NT2/D1 (cell line): ENCODE data around the gene LRIF1.

Experiments
- DNase-seq: peaks from one replicate; pipeline ENCODE4 v3.0.0-alpha.2; 2011; ENCODE audit warnings: low read depth, low spot score
- H3K27me3 ChIP-seq: 2 replicates; pipeline ENCODE4 v1.6.0; 2011; ENCODE audit warnings: mild to moderate bottlenecking; ENCODE audit not compliant: insufficient read length, insufficient read depth
- H3K36me3 ChIP-seq: 2 replicates; pipeline ENCODE4 v1.6.1; 2011; ENCODE audit warnings: mild to moderate bottlenecking, low read length, mixed read lengths; ENCODE audit not compliant: insufficient read depth, insufficient read length
- H3K4me1 ChIP-seq: 2 replicates; pipeline ENCODE4 v1.5.1; 2011; ENCODE audit not compliant: insufficient read depth, insufficient read length
- H3K4me3 ChIP-seq: 2 replicates; pipeline ENCODE4 v1.5.1; 2011; ENCODE audit warnings: low read depth; ENCODE audit not compliant: insufficient read length
- H3K9ac ChIP-seq: 2 replicates; pipeline ENCODE4 v1.6.0; 2011; ENCODE audit warnings: low read depth; ENCODE audit not compliant: insufficient read length
- H3K9me3 ChIP-seq: 2 replicates; pipeline ENCODE4 v1.5.1; 2011; ENCODE audit warnings: mild to moderate bottlenecking, low read length; ENCODE audit not compliant: insufficient read depth
- SUZ12 ChIP-seq: IDR thresholded peaks from 2 replicates; pipeline ENCODE4 v1.6.1; 2011; ENCODE audit not compliant: insufficient read length, insufficient read depth; ENCODE audit errors: extremely low read depth
- YY1 ChIP-seq: IDR thresholded peaks from 2 replicates; pipeline ENCODE4 v1.6.1; 2011; ENCODE audit not compliant: insufficient read length, insufficient read depth
- ZNF274 ChIP-seq: IDR thresholded peaks from 2 replicates; pipeline ENCODE4 v1.6.1; 2011; ENCODE audit warnings: mild to moderate bottlenecking, low read depth, low read length

LRIF1 gene

DNA sequence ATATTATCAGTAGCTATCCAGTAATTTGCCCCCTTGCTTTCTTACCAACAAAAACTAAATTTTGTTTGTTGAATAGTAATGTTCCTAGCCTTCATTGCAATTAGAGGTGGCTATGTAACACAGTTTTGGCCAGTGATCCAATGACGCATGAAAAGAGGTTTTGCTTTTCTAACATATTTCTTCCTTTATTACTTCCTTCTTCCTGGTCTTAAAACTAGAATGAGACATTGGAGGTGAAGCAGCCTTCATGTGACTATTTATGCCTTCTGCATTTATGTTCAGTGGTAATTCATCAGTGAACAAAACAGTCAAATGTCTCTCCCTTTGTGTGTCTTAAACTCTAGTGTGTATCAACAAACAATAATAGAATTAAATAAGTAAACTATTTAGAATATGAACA lies 35.5 kb downstream of the LRIF1 start:
- Histone ChIP-seq H3K4me1 (no peaks in the 10 kb centered on the region), H3K4me3 (no peak overlapping the region), H3K27me3 (no peaks in the 10 kb centered on the region), H3K9me3 (peaks cover 20% of the 10 kb centered on the region), H3K36me3 (no peaks in the 10 kb centered on the region), H3K9ac (no peak overlapping the region)
- DNase-seq: no peak
- no peak for TF ChIP-seq YY1
- no peak for TF ChIP-seq SUZ12
- TF ChIP-seq ZNF274: no peak

DNA sequence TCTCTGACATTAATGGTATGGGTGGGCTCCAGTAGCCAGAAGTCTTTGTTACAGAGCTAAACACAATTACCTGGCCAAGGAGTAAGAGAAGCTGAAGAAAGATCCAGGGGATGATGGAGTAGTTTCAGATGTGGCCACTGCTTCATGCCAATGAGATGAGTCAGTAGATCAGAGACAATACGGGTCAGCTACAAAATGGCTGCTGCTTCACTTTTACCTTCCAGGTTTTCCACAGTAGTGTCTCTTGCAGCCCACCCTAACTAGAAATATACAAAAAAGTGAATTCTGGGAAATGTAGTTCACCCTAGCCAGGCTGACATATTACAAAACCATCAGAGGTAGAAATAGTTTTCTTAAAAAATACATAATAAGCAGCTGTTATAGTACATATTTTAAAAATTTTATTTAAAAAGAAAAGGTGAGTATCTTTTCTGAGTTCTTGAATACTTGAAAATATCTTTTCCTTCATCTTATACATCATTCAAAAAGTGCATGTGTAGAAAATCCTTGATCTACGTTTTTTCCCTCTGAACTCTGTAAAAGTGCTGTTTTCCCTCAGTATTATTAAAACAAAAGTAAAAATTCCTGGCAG lies 36.1 kb downstream of the LRIF1 start:
- H3K27me3 ChIP-seq: no peaks in the 10 kb centered on the region
- no peaks in the 10 kb centered on the region for H3K4me1 ChIP-seq
- peak; percentile 57 for DNase-seq
- peaks cover 20% of the 10 kb centered on the region for H3K9me3 ChIP-seq
- H3K36me3 ChIP-seq: no peaks in the 10 kb centered on the region
- no peak for TF ChIP-seq ZNF274
- TF ChIP-seq YY1: peak; percentile 73
- H3K9ac ChIP-seq: no peak overlapping the region
- H3K4me3 ChIP-seq: no peak overlapping the region

DNA sequence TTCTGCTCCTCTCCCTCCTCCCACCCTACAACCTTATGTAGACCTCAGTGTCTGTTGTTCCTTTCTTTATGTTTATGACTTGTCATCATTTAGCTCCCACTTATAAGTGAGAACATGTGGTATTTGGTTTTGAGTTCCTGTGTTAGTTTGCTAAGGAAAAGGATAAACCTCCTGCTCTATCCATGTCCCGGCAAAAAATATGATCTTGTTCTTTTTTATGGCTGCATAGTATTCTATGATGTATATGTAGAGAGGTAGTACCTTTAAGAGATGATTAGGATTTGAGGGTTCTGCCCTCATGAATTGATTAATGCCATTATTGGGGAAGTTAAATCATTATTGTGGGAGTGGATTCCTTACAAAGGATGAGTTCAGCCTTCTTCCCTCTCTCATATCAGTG lies 41.8 kb downstream of the LRIF1 start:
- no peak for DNase-seq
- H3K36me3 ChIP-seq: no peaks in the 10 kb centered on the region
- peaks cover 1% of the 10 kb centered on the region for H3K4me1 ChIP-seq
- no peak for TF ChIP-seq ZNF274
- no peak for TF ChIP-seq YY1
- no peak for TF ChIP-seq SUZ12
- no peaks in the 10 kb centered on the region for H3K27me3 ChIP-seq
- H3K9me3 ChIP-seq: peaks cover 20% of the 10 kb centered on the region
- H3K4me3 ChIP-seq: no peak overlapping the region
- H3K9ac ChIP-seq: no peak overlapping the region

DNA sequence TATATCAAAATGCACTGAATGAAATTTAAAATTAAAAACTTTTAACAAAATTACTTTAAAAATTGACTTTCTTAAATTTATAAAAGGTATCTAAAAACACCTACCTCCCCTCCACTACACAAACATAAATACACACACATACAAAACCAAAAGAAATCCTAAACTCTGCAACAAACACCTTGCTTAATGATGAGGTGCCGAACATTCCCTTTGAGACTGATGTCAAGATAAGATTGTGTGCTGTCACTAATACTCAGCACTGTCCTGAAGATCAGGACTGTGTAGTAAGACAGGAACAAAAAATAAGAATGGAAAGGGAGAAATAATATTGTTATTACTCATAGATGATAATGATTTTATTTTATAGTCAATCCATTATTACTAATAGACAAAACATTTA lies 45.7 kb downstream of the LRIF1 start:
- H3K4me1 ChIP-seq: peaks cover 2% of the 10 kb centered on the region
- no peak overlapping the region for H3K4me3 ChIP-seq
- H3K9me3 ChIP-seq: no peaks in the 10 kb centered on the region
- no peak overlapping the region for H3K9ac ChIP-seq
- no peaks in the 10 kb centered on the region for H3K36me3 ChIP-seq
- no peak for DNase-seq
- no peaks in the 10 kb centered on the region for H3K27me3 ChIP-seq
- TF ChIP-seq SUZ12 (no peak), ZNF274 (no peak), YY1 (no peak)

DNA sequence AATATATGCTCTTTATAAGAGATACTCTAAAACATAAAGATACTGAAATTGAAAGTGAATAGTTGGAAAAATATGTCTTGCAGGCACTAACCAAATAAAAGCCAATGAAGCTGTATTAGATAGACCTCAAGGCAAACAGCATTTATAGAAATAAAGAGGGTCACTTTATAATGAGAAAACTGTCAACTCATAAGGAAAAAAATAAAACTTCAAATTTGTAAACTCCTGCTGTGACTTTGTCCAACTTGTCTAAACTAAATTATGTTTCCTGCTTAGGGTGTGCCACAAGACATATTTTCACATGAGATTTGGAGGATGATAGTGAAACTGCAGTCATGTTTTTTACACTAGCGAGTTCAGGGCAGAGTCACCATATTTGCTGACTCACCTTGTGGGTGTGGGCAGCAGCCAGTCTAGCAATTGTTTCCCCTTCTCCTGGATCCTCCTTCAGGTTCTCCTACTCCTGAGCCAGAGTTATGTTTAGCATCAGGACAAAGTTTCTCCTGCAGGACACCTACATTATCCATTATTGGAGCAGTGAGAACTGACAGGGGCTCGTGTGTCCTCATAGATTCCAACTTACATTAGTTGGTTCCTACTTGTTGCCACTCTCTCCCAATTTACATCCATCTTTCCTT lies 46.9 kb downstream of the LRIF1 start:
- DNase-seq: no peak
- H3K4me3 ChIP-seq: no peak overlapping the region
- no peak for TF ChIP-seq SUZ12
- no peak for TF ChIP-seq YY1
- no peak for TF ChIP-seq ZNF274
- H3K27me3 ChIP-seq: no peaks in the 10 kb centered on the region
- H3K36me3 ChIP-seq: no peaks in the 10 kb centered on the region
- H3K9ac ChIP-seq: no peak overlapping the region
- H3K9me3 ChIP-seq: no peaks in the 10 kb centered on the region
- H3K4me1 ChIP-seq: peaks cover 2% of the 10 kb centered on the region

DNA sequence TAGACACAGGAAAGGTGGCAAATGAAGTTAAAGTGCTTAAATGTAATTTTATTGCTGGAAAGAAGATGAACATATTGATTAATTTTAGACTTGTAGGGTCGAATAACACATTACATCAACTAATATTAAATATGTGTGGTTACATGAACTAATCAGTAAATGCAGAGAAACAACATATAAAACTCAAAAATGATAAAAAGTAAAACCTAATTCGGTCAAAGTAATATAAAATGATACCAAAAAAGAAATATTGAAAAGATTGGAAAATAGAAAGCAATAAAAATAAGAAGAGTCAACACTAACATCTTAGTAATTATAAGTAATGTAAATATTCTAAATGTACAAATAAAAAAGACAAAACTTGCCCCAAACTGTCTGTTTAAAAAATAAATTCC lies 47.5 kb downstream of the LRIF1 start:
- Histone ChIP-seq H3K27me3 (no peaks in the 10 kb centered on the region), H3K9me3 (no peaks in the 10 kb centered on the region), H3K9ac (no peak overlapping the region), H3K36me3 (no peaks in the 10 kb centered on the region), H3K4me1 (peaks cover 2% of the 10 kb centered on the region), H3K4me3 (no peak overlapping the region)
- no peak for DNase-seq
- TF ChIP-seq ZNF274 (no peak), YY1 (no peak), SUZ12 (no peak)

DNA sequence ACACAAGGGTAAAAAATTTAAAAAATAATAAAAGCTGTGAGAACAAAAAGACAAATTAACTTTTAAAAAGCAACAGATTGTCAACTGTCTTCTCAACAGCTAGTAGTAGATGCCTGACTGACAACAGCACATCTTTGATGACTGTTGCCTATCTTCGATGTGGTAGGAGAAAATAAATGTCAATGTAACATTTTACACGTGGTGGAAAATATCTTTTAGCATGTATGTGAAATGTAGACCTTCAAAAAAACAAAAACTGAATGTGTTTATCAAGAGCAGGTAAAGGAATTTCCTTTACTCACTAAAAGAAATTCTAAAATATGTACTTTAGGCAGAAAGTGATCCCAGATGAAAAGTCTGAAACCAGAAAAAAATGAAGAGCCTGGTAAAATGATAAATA lies 47.9 kb downstream of the LRIF1 start:
- no peak for TF ChIP-seq ZNF274
- TF ChIP-seq SUZ12: no peak
- no peak for TF ChIP-seq YY1
- DNase-seq: no peak
- no peak overlapping the region for H3K9ac ChIP-seq
- no peaks in the 10 kb centered on the region for H3K27me3 ChIP-seq
- no peak overlapping the region for H3K4me3 ChIP-seq
- H3K9me3 ChIP-seq: no peaks in the 10 kb centered on the region
- H3K4me1 ChIP-seq: peaks cover 2% of the 10 kb centered on the region
- no peaks in the 10 kb centered on the region for H3K36me3 ChIP-seq
